GM10248 (cell line): ENCODE measurements around the gene PRXL2B.

Experiments used
- CTCF ChIA-PET: fragments of 300-600 bp; sonication (Branson Sonifier 250); formaldehyde crosslinking; extraction: SDS; loops from one replicate; lab custom pipeline; 2021; ENCODE audit warnings: antibody characterized with exemption; lab: Yijun Ruan, JAX
- POLR2A ChIA-PET: fragments of 350-650 bp; sonication (Branson Sonifier 250); formaldehyde crosslinking; extraction: SDS; loops from one replicate; lab custom pipeline; 2020; ENCODE audit warnings: antibody characterized with exemption; lab: Yijun Ruan, JAX
- DNase-seq: peaks from one replicate; pipeline ENCODE4 v3.0.0; 2012; ENCODE audit errors: extremely low spot score
- TF ChIP-seq, protein P1 (sequence below): IDR thresholded peaks from 2 replicates; pipeline ENCODE4 v1.5.1; 2012; ENCODE audit warnings: mild to moderate bottlenecking, low read depth; ENCODE audit errors: extremely low read depth, missing control alignments, control extremely low read depth

PRXL2B gene

GRCh38 chr1:2627746-2628145, 41.2 kb downstream of the PRXL2B start:
- POLR2A ChIA-PET: no interaction called here
- CTCF ChIA-PET: no interaction called here
- TF ChIP-seq, protein P1, sequence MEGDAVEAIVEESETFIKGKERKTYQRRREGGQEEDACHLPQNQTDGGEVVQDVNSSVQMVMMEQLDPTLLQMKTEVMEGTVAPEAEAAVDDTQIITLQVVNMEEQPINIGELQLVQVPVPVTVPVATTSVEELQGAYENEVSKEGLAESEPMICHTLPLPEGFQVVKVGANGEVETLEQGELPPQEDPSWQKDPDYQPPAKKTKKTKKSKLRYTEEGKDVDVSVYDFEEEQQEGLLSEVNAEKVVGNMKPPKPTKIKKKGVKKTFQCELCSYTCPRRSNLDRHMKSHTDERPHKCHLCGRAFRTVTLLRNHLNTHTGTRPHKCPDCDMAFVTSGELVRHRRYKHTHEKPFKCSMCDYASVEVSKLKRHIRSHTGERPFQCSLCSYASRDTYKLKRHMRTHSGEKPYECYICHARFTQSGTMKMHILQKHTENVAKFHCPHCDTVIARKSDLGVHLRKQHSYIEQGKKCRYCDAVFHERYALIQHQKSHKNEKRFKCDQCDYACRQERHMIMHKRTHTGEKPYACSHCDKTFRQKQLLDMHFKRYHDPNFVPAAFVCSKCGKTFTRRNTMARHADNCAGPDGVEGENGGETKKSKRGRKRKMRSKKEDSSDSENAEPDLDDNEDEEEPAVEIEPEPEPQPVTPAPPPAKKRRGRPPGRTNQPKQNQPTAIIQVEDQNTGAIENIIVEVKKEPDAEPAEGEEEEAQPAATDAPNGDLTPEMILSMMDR: no peak
- no peak for DNase-seq

DNA sequence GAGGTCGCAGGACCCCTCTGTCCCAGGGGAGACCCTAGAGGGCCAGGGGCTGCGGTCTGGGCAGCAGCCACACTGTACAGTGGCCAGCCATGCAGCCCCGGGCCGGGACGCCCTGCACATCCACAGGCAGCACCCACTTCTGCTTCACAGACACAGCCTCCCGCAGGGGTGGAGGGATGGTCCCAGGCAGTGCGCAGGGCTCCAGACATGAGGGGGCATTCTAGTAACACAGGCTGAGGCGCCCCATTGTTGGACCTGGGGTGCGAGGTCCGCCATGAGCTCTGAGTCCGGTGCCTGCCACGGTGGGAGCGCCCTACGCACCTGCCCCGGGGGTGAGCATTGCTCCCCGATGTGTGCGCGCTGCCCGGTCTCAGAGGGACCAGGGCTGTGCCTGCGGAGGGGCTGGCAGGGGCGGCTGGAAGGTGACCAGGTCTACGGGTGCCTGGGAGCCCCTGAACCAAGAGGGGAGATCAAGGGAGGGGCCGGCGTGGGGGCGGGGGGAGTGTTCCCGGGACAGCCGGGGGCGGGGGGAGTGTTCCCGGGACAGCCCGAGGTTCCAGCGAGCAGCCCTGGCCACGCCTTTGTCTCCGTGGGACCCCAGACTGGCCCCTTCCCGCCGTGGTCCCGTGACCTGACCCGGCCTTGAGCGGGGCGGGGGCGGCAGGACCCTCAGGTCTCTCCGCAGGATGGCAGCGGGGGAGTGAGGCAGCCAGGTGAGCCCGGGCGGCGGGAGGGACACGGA, 41.8 kb downstream of the PRXL2B start:
- CTCF ChIA-PET: no interaction called here
- POLR2A ChIA-PET: no interaction called here
- TF ChIP-seq, protein P1: no peak

DNA sequence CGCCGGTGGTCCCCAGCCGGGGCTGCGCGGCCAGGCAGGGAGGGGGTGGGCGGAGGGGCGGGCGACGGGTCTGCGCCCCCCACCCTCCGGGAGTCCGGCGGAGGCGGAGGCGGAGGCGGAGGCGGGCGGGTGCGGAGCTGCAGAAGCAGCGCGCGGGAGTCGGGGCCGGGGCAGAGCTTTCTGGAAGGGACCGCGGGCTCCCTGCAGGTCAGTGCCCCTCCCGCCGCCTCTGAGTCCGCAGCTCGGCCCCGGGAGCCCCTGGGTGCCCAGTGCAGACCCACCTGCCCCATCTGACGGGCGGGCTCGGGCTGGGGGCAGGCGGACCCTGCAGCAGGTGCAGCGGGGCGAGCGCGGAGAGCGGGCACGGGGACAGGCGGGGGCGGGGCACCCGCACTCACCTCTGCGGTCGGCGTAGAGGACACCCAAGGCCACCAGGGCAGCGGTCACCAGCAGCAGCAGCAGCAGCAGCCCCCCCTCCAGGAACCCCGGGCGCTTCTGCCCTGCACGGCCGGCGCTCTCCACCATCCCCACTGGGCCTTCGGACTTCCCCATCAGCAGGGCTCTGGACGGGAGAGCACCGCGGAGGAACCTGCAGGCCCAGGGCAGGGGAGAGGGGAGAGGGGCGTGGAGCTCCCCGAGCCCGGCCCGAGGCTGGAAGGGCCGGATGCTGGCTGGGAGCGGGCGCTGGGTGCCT, 42.5 kb downstream of the PRXL2B start:
- POLR2A ChIA-PET: no interaction called here
- TF ChIP-seq, protein P1: no peak
- CTCF ChIA-PET: no interaction called here
- DNase-seq: no peak

More for the DNA sequence above, 41.8 kb downstream of the PRXL2B start:
- no peak for DNase-seq

DNA sequence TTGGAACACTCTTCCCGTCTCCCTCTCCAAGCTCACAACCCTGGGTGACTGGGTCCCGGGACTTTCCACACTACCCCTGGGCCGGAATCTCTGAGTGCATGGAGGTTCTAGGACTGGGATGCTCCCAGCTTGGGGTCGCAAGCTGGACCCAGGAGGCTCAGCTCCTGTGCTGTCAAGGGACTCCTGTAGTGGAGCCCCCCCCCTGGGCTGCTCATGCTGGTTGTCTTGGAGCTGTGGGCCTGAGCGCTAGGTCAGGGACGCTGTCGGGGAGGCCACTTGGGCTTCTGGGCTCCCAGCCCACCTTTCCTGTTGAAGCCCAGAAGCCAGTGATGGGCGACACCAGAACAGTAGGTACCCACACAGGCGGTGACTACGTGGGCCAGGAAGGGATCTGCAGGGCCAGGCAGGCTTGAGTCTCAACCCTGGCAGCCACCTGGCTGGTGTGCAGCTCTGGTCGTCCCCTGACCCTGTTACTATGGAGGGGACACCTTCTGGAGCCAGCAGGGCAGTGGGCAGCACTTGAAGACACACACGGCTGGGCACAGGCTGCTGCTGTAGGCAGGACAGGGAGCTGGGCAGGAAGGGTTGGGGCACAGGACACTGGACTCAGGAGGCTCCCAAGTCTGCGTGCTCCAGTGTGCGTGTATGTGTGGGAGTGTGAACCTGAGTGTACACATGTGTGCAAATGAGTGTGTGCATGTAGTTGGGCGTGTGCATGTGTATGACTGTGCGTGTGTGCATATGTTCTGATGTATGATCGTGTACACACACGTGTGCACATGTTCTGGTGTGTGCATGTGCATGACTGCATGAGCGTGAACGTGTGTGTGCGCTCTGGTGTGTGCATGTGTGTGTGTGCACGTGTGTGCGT, 43.3 kb downstream of the PRXL2B start:
- DNase-seq: no peak
- ChIA-PET POLR2A (no interaction called here), CTCF (no interaction called here)
- TF ChIP-seq, protein P1: no peak

DNA sequence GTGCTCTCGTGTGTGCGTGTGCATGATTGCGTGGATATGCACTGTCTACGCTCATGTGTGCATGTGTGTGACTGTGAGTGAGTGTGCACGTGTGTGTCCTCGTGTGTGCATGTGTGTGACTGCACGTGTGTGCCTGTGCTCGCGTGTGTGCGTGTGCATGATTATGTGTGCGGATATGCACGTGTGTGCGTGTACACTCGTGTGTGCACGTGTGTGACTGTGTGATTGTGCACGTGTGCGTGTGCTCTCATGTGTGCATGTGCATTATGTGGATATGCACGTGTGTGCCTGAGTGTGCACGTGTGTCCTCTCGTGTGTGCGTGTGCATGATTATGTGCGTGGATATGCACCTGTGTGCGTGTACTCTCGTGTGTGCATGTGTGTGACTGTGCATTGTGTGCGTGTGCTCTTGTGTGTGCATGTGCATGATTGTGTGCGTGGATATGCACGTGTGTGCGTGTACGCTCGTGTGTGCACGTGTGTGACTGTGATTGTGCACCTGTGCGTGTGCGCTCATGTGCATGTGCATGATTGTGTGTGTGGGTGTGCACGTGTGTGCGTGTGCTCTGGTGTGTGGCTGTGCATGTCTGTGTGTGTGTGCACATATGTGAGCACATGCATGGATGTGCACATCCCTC, 44.0 kb downstream of the PRXL2B start:
- TF ChIP-seq, protein P1: no peak
- CTCF ChIA-PET: no interaction called here
- POLR2A ChIA-PET: no interaction called here
- no peak for DNase-seq
